ENCODE data around the gene POLR2E. TPM values are rescaled to one million over a fixed set of nuclear protein-coding genes. Genes with fewer than 3 reads are reported as not detected.

The POLR2E gene
- 100 to 1,000 TPM in 3 of 4 donors, 10 to 100 TPM in 1; 84.1 to 142 (median 111) TPM for total RNA-seq

- Histone ChIP-seq H3K27ac (peak within 1 kb of the TSS; percentile 80), H3K4me1 (peaks cover 52% of the 10 kb centered on the region), H3K9me3 (no peaks in the 10 kb centered on the region), H3K27me3 (no peaks in the 10 kb centered on the region), H3K36me3 (peaks cover 25% of the 10 kb centered on the region), H3K4me3 (peak within 1 kb of the TSS; percentile 96)
- peak; percentile 99 for DNase-seq (ENCODE audit: low spot score in 2 of 2)
- TF ChIP-seq POLR2AphosphoS5 (IDR thresholded peaks at IDR 0.05) (peak in 2 of 3 donors; percentile 68 to 96), POLR2A (IDR thresholded peaks at IDR 0.05) (peak in 1 of 2 donors; percentile 67), EP300 (IDR thresholded peaks at IDR 0.05) (no peak), CTCF (IDR thresholded peaks at IDR 0.05) (no peak)
- 0% methylated on average over 21 of the region's 81 CpGs for WGBS
Observed at GRCh38 chr19:1094978-1095701, at the start of gene POLR2E. POLR2E (minus strand) TSS chr19:1095375; CDS start chr19:1095315, 60 bp downstream.

- Histone ChIP-seq H3K9me3 (no peaks in the 10 kb centered on the region), H3K27me3 (no peaks in the 10 kb centered on the region), H3K4me3 (no peak overlapping the region), H3K4me1 (peaks cover 21% of the 10 kb centered on the region), H3K36me3 (peaks cover 70% of the 10 kb centered on the region), H3K27ac (no peak overlapping the region)
- TF ChIP-seq CTCF (IDR thresholded peaks at IDR 0.05) (no peak), POLR2A (IDR thresholded peaks at IDR 0.05) (no peak), EP300 (IDR thresholded peaks at IDR 0.05) (no peak), POLR2AphosphoS5 (IDR thresholded peaks at IDR 0.05) (no peak)
- DNase-seq (ENCODE audit: low spot score in 2 of 2), result no peak
- 95% methylated on average over 1 of the region's 1 CpG for WGBS
Observed at GRCh38 chr19:1144741-1145140, 49.6 kb upstream of the POLR2E start.

GRCh38 chr19:1143828-1144399, 48.7 kb upstream of the POLR2E start:
- Histone ChIP-seq H3K9me3 (no peaks in the 10 kb centered on the region), H3K4me3 (no peak overlapping the region), H3K36me3 (peaks cover 71% of the 10 kb centered on the region), H3K4me1 (peaks cover 14% of the 10 kb centered on the region), H3K27ac (no peak overlapping the region), H3K27me3 (no peaks in the 10 kb centered on the region)
- TF ChIP-seq EP300 (IDR thresholded peaks at IDR 0.05), result no peak
- no peak for TF ChIP-seq POLR2A (IDR thresholded peaks at IDR 0.05)
- TF ChIP-seq POLR2AphosphoS5 (IDR thresholded peaks at IDR 0.05), result no peak
- no peak for TF ChIP-seq CTCF (IDR thresholded peaks at IDR 0.05)
- 88% methylated on average over 25 of the region's 33 CpGs for WGBS
- no peak for DNase-seq (ENCODE audit: low spot score in 2 of 2)

- no peaks in the 10 kb centered on the region for H3K9me3 ChIP-seq
- TF ChIP-seq CTCF (IDR thresholded peaks at IDR 0.05) (no peak), POLR2A (IDR thresholded peaks at IDR 0.05) (no peak), POLR2AphosphoS5 (IDR thresholded peaks at IDR 0.05) (no peak), EP300 (IDR thresholded peaks at IDR 0.05) (no peak)
- DNase-seq (ENCODE audit: low spot score in 2 of 2), result no peak
- no peak overlapping the region for H3K27ac ChIP-seq
- H3K4me3 ChIP-seq, result no peak overlapping the region
- peaks cover 2% of the 10 kb centered on the region for H3K4me1 ChIP-seq
- WGBS, result 80% methylated on average over 5 of the region's 5 CpGs
- H3K36me3 ChIP-seq, result peaks cover 65% of the 10 kb centered on the region
- no peaks in the 10 kb centered on the region for H3K27me3 ChIP-seq
Observed at GRCh38 chr19:1141944-1142343, 46.8 kb upstream of the POLR2E start.

GRCh38 chr19:1140272-1141027, 45.3 kb upstream of the POLR2E start:
- Histone ChIP-seq H3K36me3 (peaks cover 59% of the 10 kb centered on the region), H3K27me3 (no peaks in the 10 kb centered on the region), H3K4me3 (no peak overlapping the region), H3K27ac (no peak overlapping the region), H3K9me3 (no peaks in the 10 kb centered on the region), H3K4me1 (peaks cover 15% of the 10 kb centered on the region)
- 92% methylated on average over 22 of the region's 39 CpGs for WGBS
- no peak for TF ChIP-seq EP300 (IDR thresholded peaks at IDR 0.05)
- no peak for TF ChIP-seq POLR2A (IDR thresholded peaks at IDR 0.05)
- TF ChIP-seq POLR2AphosphoS5 (IDR thresholded peaks at IDR 0.05), result no peak
- no peak for TF ChIP-seq CTCF (IDR thresholded peaks at IDR 0.05)
- DNase-seq (ENCODE audit: low spot score in 2 of 2), result no peak
